Measurements from ENCODE around the gene FAM136A.
"Not testable (repeated sequence)": the region's sequence is repeated elsewhere in the genome, so short reads cannot be mapped to it uniquely, and the experiment has no call there.

Gene FAM136A

GRCh38 chr2:70283500-70284191 lies 18.2 kb downstream of the FAM136A start:
- DNase-seq: no peak

GRCh38 chr2:70282439-70282838 lies 19.4 kb downstream of the FAM136A start:
- no peak for DNase-seq

GRCh38 chr2:70280242-70280798 lies 21.5 kb downstream of the FAM136A start:
- DNase-seq: no peak

GRCh38 chr2:70270323-70270722 lies 31.5 kb downstream of the FAM136A start:
- DNase-seq: no peak

- not testable (repeated sequence) for DNase-seq
Observed at GRCh38 chr2:70269422-70270302, 32.2 kb downstream of the FAM136A start.

DNA sequence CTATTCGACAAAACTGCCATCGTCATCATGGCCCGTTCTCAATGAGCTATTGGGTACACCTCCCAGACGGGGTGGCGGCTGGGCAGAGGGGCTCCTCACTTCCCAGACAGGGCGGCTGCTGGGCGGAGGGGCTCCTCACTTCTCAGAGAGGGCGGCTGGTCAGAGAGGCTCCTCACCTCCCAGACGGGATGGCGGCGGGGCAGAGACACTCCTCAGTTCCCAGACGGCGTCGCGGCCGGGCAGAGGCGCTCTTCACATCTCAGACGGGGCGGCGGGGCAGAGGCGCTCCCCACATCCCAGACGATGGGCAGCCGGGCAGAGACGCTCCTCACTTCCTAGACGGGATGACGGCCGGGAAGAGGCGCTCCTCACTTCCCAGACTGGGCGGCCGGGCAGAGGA lies 34.9 kb downstream of the FAM136A start:
- DNase-seq: not testable (repeated sequence)

DNA sequence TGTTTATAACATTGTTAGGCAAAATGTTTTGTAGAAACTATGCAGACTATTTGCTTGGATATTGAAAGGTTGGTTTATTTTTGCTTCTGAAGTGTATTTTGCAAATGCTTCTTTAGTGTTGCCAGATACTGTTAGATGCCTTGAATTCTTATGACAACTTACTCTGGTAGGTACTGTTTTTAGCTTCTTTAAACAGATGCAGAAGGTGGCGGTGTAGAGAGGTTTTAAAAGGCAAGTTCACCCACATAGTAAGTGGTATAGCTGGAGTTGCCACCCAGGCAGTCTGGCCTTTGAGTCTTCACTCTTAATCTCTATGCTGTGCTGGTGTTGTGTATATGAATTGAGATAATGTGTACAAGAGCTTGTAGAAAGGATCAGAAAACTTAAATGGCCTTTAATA lies 40.4 kb downstream of the FAM136A start:
- no peak for DNase-seq

DNA sequence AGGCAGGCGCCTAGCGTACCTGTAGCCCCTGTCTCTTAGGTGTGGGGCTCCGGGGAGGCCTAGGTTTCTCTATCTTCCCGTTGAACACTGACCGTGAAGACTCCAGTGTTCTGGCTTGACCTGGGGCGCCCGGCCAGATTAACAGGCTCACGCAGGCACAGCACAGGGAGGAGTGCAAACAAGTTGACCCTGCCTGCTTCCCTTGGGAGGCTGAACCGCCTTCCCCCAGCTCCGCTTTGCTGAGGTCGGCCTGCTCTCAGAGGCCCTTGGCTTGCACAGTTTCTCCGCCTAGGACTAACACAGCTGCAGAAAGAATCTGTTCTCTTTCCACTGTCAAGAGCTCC lies 43.4 kb downstream of the FAM136A start:
- DNase-seq: peak; percentile 65

DNA sequence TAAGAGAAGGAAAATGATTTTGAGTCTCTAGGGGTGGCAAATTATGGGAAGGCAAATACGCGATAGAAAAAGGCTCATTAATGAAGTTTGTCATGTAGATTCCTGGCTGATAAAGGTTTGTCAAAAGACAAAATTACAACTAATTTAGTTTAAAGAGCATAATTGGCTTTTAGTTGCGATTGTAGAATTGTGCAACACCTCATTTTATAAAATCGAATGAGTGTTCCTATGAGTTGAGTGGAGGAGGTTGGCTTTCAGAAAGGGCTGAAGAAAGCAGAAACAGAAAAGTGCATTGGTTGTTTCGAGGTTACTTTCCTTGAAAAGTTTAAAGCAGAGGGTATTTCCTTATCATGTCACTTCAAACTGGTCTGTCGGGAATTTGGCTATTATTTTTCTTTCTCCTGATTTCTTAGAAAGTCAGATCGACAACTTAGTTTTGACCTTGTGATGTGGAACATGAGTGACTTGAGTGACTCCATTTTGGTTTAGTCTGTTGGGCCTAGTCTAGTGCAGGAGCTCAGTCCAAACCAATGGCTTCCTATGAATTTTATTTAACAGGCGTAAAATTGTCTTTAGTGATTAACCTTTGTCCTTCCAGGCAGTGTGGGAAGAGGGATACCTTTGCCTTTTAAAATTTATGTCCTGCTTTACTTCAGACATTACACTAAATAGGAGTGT lies 46.1 kb downstream of the FAM136A start:
- no peak for DNase-seq

DNA sequence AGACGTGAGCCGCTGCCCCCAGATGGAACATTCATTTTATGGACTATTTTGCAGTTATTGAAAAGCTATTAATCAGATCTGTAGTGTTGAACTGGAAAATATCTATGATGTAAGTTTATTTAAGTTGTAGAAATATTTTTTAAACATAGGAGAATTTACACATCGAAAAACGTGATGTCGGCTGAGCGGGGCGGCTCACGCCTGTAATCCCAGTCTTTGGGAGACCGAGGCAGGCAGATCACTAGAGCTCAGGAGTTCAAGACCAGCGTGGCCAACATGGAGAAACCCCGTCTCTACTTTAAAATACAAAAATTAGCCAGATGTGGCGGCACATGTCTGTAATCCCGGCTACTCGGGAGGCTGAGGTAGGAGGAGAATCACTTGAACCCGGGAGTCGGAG lies 51.4 kb downstream of the FAM136A start:
- no peak for DNase-seq

GRCh38 chr2:70248181-70248847 lies 53.6 kb downstream of the FAM136A start, which contains the start of gene TIA1:
TIA1 (minus strand) TSS chr2:70248628; CDS start chr2:70248430, 198 bp downstream.
- peak; percentile 99 for DNase-seq

DNA sequence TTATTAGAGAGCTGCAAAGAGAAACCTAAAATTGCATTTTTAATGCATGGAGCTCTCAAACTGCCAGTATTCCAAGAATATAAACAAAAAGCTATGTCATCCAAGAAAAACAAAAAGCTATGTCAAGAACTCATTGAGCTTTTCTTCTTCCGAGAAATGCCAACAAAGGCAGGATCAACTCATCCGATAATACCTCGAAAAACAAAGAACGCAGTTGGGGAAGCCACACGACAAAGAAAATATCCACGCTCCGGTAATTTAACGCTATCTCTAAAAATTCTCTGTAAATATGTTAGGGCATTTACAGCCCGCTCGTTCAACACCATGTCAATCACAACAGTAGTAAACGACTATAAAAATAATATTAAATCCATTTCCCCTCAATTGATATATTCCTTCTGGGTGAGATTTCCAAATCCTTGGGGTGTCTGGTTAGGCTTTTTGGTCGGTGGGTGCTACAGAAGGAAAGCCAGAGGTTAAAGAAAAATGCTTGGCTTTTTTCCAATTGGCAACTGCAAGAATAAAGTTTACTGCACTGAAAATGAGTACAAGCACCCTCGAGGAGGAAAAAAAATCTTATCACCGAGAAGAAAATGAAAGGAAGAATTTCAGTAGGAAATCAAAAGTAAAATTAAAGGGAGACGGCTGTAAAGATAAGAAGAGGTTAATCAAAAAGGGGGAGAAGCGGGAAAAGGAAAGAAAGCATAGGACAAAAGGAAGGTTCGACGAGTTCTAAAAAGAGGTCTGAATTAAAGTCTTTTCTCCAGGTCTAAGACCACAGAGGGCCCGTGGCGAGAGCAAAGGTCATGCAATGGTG lies 54.3 kb downstream of the FAM136A start:
- no peak for DNase-seq

Measured in activated effector memory CD4-positive, alpha-beta T cell treated with anti-CD3 and anti-CD28 coated beads, Interleukin-2, amount 50 U/mL, for 16 hours (primary cell).